H9 (cell line): ENCODE measurements around the gene NOS1AP. TPM values are rescaled to one million over a fixed set of nuclear protein-coding genes. Genes with fewer than 3 reads are reported as not detected.
A peak's percentile ranks its signal among the peaks of the same experiment; 100 is the strongest.

Experiments used
- DNase-seq: peaks from one replicate; pipeline ENCODE4 v3.0.0-alpha.2; 2017
- H2AFZ ChIP-seq: one replicate; pipeline ENCODE4 v1.6.1; 2013; ENCODE audit warnings: mild to moderate bottlenecking, low read length, control low read depth, moderate library complexity
- H2AK5ac ChIP-seq: 2 replicates; pipeline ENCODE4 v1.6.1; 2013; ENCODE audit warnings: low read length, control low read depth, mixed read lengths; ENCODE audit not compliant: insufficient read length
- H2BK120ac ChIP-seq: one replicate; pipeline ENCODE4 v1.6.1; 2013; ENCODE audit warnings: low read depth, mild to moderate bottlenecking, low read length, control low read depth, inconsistent platforms; ENCODE audit not compliant: poor library complexity, severe bottlenecking
- H2BK12ac ChIP-seq: 2 replicates; pipeline ENCODE4 v1.6.1; 2013; ENCODE audit warnings: low read length, control low read depth, mixed read lengths, low read depth; ENCODE audit not compliant: insufficient read length
- H2BK15ac ChIP-seq: 2 replicates; pipeline ENCODE4 v1.6.1; 2013; ENCODE audit warnings: low read depth, low read length, control low read depth
- H2BK20ac ChIP-seq: one replicate; pipeline ENCODE4 v1.6.1; 2013; ENCODE audit warnings: low read depth, mild to moderate bottlenecking, low read length, control low read depth, inconsistent platforms; ENCODE audit not compliant: poor library complexity, severe bottlenecking
- H2BK5ac ChIP-seq: 2 replicates; pipeline ENCODE4 v1.6.1; 2013; ENCODE audit warnings: low read length, control low read depth, mixed read lengths; ENCODE audit not compliant: insufficient read length
- H3K14ac ChIP-seq: 2 replicates; pipeline ENCODE4 v1.6.1; 2013; ENCODE audit warnings: low read length, control low read depth; ENCODE audit not compliant: insufficient read depth
- H3K18ac ChIP-seq: 2 replicates; pipeline ENCODE4 v1.6.1; 2013; ENCODE audit warnings: low read depth, mild to moderate bottlenecking, mixed read lengths, low read length, control low read depth; ENCODE audit not compliant: insufficient read length
- H3K23ac ChIP-seq: 2 replicates; pipeline ENCODE4 v1.6.1; 2013; ENCODE audit warnings: low read length, control low read depth, mixed read lengths, low read depth; ENCODE audit not compliant: insufficient read length
- H3K23me2 ChIP-seq: 2 replicates; pipeline ENCODE4 v1.6.1; 2013; ENCODE audit warnings: low read depth, mild to moderate bottlenecking, mixed read lengths, low read length, control low read depth; ENCODE audit not compliant: insufficient read length, poor library complexity, severe bottlenecking
- H3K27ac ChIP-seq: 2 replicates; pipeline ENCODE4 v1.5.1; 2013; ENCODE audit warnings: low read length, control low read depth, mixed read lengths, low read depth; ENCODE audit not compliant: insufficient read length
- H3K27me3 ChIP-seq: 2 replicates; pipeline ENCODE4 v1.6.1; 2013; ENCODE audit warnings: low read length, control low read depth, inconsistent platforms; ENCODE audit not compliant: insufficient read depth
- H3K4ac ChIP-seq: 2 replicates; pipeline ENCODE4 v1.6.1; 2013; ENCODE audit warnings: low read depth, mild to moderate bottlenecking, control low read depth, inconsistent platforms, low read length, moderate library complexity
- H3K4me1 ChIP-seq: 2 replicates; pipeline ENCODE4 v1.6.1; 2013; ENCODE audit warnings: low read length, control low read depth, inconsistent platforms; ENCODE audit not compliant: insufficient read depth
- H3K4me2 ChIP-seq: 2 replicates; pipeline ENCODE4 v1.6.1; 2013; ENCODE audit warnings: low read length, control low read depth, mixed read lengths; ENCODE audit not compliant: insufficient read length, insufficient read depth
- H3K56ac ChIP-seq: 2 replicates; pipeline ENCODE4 v1.6.1; 2013; ENCODE audit warnings: low read depth, mild to moderate bottlenecking, mixed read lengths, low read length, control low read depth; ENCODE audit not compliant: insufficient read length
- H3K79me1 ChIP-seq: 2 replicates; pipeline ENCODE4 v1.6.1; 2013; ENCODE audit warnings: low read depth, mild to moderate bottlenecking, moderate library complexity, low read length, control low read depth, inconsistent platforms; ENCODE audit not compliant: insufficient read depth, poor library complexity, severe bottlenecking
- H3K79me2 ChIP-seq: 2 replicates; pipeline ENCODE4 v1.6.1; 2013; ENCODE audit warnings: low read length, control low read depth, inconsistent platforms; ENCODE audit not compliant: insufficient read depth
- H3K9ac ChIP-seq: 2 replicates; pipeline ENCODE4 v1.6.1; 2013; ENCODE audit warnings: low read length, control low read depth, mixed read lengths; ENCODE audit not compliant: insufficient read length; ENCODE audit errors: extremely low read depth
- H3K9me3 ChIP-seq: one replicate; pipeline ENCODE4 v1.6.1; 2013; ENCODE audit warnings: low read depth, low read length, inconsistent platforms; ENCODE audit not compliant: control insufficient read depth
- H3T11ph ChIP-seq: one replicate; pipeline ENCODE4 v1.6.1; 2013; ENCODE audit warnings: mild to moderate bottlenecking, low read length, control low read depth, inconsistent platforms
- H4K20me1 ChIP-seq: one replicate; pipeline ENCODE4 v1.6.1; 2013; ENCODE audit not compliant: control insufficient read depth, insufficient read length, insufficient read depth
- H4K5ac ChIP-seq: 2 replicates; pipeline ENCODE4 v1.6.1; 2013; ENCODE audit warnings: low read depth, mild to moderate bottlenecking, mixed read lengths, low read length, control low read depth; ENCODE audit not compliant: insufficient read length
- H4K8ac ChIP-seq: replicated peaks from 2 replicates; pipeline ENCODE4 v1.6.1; 2013; ENCODE audit warnings: low read length, control low read depth, mixed read lengths, low read depth; ENCODE audit not compliant: insufficient read length
- H4K91ac ChIP-seq: 2 replicates; pipeline ENCODE4 v1.6.1; 2013; ENCODE audit warnings: low read depth, mild to moderate bottlenecking, moderate library complexity, mixed read lengths, low read length, control low read depth; ENCODE audit not compliant: insufficient read length
- H3K27ac Mint-ChIP-seq, 3 experiments: 2 replicates in 2 of 3; 3 replicates in 1 of 3; pipeline ENCODE4 v1.8.0; 2020 to 2021; ENCODE audit warnings: mixed read lengths in 3 of 3, mild to moderate bottlenecking in 1 of 3, moderate library complexity in 1 of 3
- H3K27me3 Mint-ChIP-seq: 2 replicates; pipeline ENCODE4 v1.8.0; 2021; ENCODE audit warnings: low read depth, mild to moderate bottlenecking, moderate library complexity, mixed read lengths
- H3K36me3 Mint-ChIP-seq, 3 experiments: 2 replicates in 2 of 3; 3 replicates in 1 of 3; pipeline ENCODE4 v1.8.0; 2020 to 2021; ENCODE audit warnings: low read depth in 3 of 3, mixed read lengths in 3 of 3; ENCODE audit not compliant: insufficient read depth in 1 of 3
- H3K4me1 Mint-ChIP-seq, 2 experiments: 2 replicates each; pipeline ENCODE4 v1.8.0; 2020; ENCODE audit warnings: mixed read lengths in 2 of 2
- H3K4me3 Mint-ChIP-seq, 2 experiments: 2 replicates in 1 of 2; 3 replicates in 1 of 2; pipeline ENCODE4 v1.8.0; 2020 to 2021; ENCODE audit warnings: mild to moderate bottlenecking in 2 of 2, mixed read lengths in 2 of 2, moderate library complexity in 1 of 2
- H3K9me3 Mint-ChIP-seq, 2 experiments: 2 replicates in 1 of 2; 3 replicates in 1 of 2; pipeline ENCODE4 v1.8.0; 2020; ENCODE audit warnings: mild to moderate bottlenecking in 2 of 2, mixed read lengths in 2 of 2, moderate library complexity in 1 of 2
- CTCF ChIP-seq: fragments of 200-600 bp; sonication (generic); conservative IDR thresholded peaks from 3 replicates; pipeline ENCODE4 v1.8.0; 2021; ENCODE audit warnings: antibody characterized with exemption, mild to moderate bottlenecking
- WGBS: extraction: QIAGEN DNeasy Blood & Tissue Kit; methylation state at CpG from one replicate; pipeline ENCODE4 v1.1.7; 2013; ENCODE audit warnings: missing lambda C conversion rate, low lambda C conversion rate, mixed read lengths; ENCODE audit not compliant: insufficient read length; ENCODE audit errors: extremely low coverage; 5-methylcytosine and 5-hydroxymethylcytosine counted together
- total RNA-seq: library from RNA; stranded (reverse); gene quantifications from 2 replicates; pipeline ENCODE4 v1.2.1, GENCODE V29; 2021

The NOS1AP gene
- total RNA-seq, 1 experiment from 2014 or later: 8.4 TPM

GRCh38 chr1:162230517-162230916, 161.0 kb downstream of the NOS1AP start:
- H3K27ac Mint-ChIP-seq: no peak overlapping the region

More at GRCh38 chr1:162230517-162230916, 161.0 kb downstream of the NOS1AP start:
- Histone ChIP-seq H2BK5ac (no peak overlapping the region), H3K23me2 (no peaks in the 10 kb centered on the region), H4K91ac (no peak overlapping the region), H2AK5ac (no peak overlapping the region), H3K79me2 (no peaks in the 10 kb centered on the region; the same call in 1 of the 2 replicates), H3K14ac (no peak overlapping the region), H3K27ac (no peak overlapping the region), H3K9me3 (no peaks in the 10 kb centered on the region), H3K9ac (no peak overlapping the region), H3K18ac (no peak overlapping the region), H2AFZ (no peak overlapping the region), H2BK12ac (no peak overlapping the region), H3T11ph (no peak overlapping the region), H4K8ac (no peak overlapping the region), H4K5ac (no peak overlapping the region), H2BK120ac (no peak overlapping the region), H3K79me1 (no peaks in the 10 kb centered on the region), H2BK20ac (no peak overlapping the region), H3K27me3 (no peaks in the 10 kb centered on the region), H3K4ac (no peak overlapping the region), H3K4me1 (peaks cover 6% of the 10 kb centered on the region; the same call in 1 of the 2 replicates), H3K56ac (no peak overlapping the region), H3K4me2 (no peak overlapping the region), H4K20me1 (no peaks in the 10 kb centered on the region), H2BK15ac (no peak overlapping the region), H3K23ac (no peak overlapping the region)
- no peak overlapping the region for H3K4me3 Mint-ChIP-seq
- WGBS: 100% methylated on average over 1 of the region's 3 CpGs
- DNase-seq: no peak
- peak; percentile 11; the same call in 1 of the 3 replicates for TF ChIP-seq CTCF
- H3K9me3 Mint-ChIP-seq: no peaks in the 10 kb centered on the region
- H3K4me1 Mint-ChIP-seq: peaks cover 42 to 55% of the 10 kb centered on the region in 2 experiments
- H3K36me3 Mint-ChIP-seq: no peaks in the 10 kb centered on the region; a peak in 1 of 7 replicates
- H3K27me3 Mint-ChIP-seq: peaks cover 3% of the 10 kb centered on the region
